ENCODE measurements around the gene LYG2.
"Not testable (repeated sequence)": the region's sequence is repeated elsewhere in the genome, so short reads cannot be mapped to it uniquely, and the experiment has no call there.

Gene LYG2, protein sequence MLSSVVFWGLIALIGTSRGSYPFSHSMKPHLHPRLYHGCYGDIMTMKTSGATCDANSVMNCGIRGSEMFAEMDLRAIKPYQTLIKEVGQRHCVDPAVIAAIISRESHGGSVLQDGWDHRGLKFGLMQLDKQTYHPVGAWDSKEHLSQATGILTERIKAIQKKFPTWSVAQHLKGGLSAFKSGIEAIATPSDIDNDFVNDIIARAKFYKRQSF

DNA sequence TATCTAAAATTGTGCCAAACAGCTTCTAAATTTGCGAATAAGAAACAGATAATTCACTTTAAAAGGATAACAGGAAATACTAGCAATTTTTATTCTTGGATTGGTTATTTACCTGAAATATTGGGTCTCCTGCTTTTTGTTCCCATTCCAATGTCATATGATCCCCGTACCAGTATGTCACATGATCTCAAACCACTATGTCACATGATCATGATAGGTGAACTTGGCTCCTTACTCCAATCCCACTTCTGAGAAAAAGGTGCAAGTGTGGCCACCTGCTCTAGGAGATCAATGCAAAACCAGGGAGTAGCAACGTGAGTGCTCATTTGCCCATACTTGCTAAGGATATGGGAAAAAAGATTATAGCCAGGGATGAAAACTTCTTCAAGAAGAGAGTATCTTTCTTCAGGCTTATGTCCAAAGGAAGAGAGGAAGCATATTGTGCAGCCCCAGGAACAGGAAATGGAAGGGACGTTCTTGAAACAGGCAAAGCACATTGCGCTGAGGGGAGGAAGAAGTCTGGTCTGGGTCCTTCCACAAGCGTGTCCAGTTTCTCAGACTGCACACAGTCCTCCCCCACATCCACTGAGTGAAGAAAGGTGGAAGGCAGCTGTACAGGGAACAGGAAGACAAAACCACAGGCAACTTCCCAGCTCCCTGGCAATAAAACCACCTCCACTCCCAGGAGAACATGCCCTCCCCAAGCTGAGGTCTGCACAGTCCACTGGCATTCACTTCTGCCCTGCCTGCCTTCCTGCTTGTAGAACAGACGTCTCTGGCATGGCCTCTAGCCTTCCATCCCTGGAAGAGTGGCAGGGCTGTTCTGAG is at the start of gene LYG2:
TSS of gene LYG2 (minus strand) at position 176 of the 828 bp plus-strand sequence. CDS start 1,406 bp downstream, outside the sequence.
- DNase-seq (ENCODE audit: low spot score), result no peak
- TF ChIP-seq, protein P1, sequence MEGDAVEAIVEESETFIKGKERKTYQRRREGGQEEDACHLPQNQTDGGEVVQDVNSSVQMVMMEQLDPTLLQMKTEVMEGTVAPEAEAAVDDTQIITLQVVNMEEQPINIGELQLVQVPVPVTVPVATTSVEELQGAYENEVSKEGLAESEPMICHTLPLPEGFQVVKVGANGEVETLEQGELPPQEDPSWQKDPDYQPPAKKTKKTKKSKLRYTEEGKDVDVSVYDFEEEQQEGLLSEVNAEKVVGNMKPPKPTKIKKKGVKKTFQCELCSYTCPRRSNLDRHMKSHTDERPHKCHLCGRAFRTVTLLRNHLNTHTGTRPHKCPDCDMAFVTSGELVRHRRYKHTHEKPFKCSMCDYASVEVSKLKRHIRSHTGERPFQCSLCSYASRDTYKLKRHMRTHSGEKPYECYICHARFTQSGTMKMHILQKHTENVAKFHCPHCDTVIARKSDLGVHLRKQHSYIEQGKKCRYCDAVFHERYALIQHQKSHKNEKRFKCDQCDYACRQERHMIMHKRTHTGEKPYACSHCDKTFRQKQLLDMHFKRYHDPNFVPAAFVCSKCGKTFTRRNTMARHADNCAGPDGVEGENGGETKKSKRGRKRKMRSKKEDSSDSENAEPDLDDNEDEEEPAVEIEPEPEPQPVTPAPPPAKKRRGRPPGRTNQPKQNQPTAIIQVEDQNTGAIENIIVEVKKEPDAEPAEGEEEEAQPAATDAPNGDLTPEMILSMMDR (IDR thresholded peaks at IDR 0.05; ENCODE audit: extremely low read depth, insufficient read depth, missing control alignments), result no peak
- in situ Hi-C loops (cut with MboI; ENCODE audit: low pct_unique_long_range_greater_than_20kb, low sequenced_read_pairs, unreplicated experiment), result no loop called here

DNA sequence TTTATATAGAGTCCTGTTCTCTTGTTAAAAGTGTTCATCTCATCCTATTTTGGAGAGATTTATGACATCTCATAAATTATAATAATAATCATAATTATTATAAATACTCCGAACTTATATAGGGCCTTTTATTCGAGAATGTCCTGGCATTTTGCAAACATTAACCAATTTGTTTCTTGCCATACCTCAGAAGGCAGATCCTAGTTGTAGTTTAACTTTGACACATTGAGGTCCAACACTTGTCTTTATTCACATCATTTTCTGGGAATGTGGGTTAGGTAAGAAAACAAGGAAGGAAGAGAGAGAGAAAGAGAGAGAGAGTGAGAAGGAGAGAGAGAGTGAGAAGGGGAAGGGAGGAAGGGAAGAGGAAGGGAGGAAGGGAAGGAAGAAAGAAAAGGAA is 45.6 kb upstream of the LYG2 start, which contains the start of gene LYG1:
TSS of gene LYG1 (minus strand) at position 101 of the 400 bp plus-strand sequence. CDS start 5,527 bp downstream, outside the sequence.
- in situ Hi-C loops (cut with MboI; ENCODE audit: low pct_unique_long_range_greater_than_20kb, low sequenced_read_pairs, unreplicated experiment), result not testable (repeated sequence)

DNA sequence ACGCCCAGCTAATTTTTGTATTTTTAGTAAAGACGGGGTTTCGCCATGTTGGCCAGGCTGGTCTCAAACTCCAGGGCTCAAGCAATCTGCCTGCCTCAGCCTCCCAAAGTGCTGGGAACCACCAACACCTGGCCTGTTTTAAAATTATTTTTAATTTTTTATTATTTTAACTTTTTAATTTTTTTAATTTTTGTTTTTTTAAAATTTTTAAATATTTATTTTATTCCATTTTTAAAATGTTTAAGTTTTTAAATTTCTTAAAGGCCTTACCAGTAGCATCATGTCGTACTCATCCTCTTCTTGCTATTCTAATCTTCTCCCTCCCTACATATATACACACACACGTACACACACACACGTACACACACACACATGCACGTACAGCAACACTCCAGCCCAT is 44.1 kb upstream of the LYG2 start:
- in situ Hi-C loops (cut with MboI; ENCODE audit: low pct_unique_long_range_greater_than_20kb, low sequenced_read_pairs, unreplicated experiment), result no loop called here
- DNase-seq (ENCODE audit: low spot score), result no peak
- TF ChIP-seq, protein P1 (IDR thresholded peaks at IDR 0.05; ENCODE audit: extremely low read depth, insufficient read depth, missing control alignments), result no peak

More for the DNA sequence above, 45.6 kb upstream of the LYG2 start, which contains the start of gene LYG1:
- DNase-seq (ENCODE audit: low spot score), result not testable (repeated sequence)

DNA sequence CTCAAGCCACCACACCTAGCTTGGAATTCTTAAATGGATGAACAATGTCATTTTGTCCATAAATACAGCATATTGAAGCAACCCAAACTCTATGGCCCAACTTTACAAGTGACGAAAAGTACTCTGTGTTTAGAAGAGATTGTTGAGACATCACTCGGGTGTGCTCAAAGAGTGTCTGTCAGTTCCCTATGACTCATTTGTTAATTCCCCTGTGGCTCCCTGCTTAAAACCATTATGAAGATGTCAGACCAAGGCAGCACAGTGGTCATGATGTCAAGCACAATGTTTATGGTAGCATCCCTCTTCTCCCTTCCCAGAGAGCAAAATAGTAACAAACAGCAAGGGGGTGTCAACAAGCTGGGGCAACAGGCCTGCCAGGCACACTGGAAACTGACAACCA is 42.5 kb upstream of the LYG2 start:
- TF ChIP-seq, protein P1 (IDR thresholded peaks at IDR 0.05; ENCODE audit: extremely low read depth, insufficient read depth, missing control alignments), result no peak
- no peak for DNase-seq (ENCODE audit: low spot score)
- in situ Hi-C loops (cut with MboI; ENCODE audit: low pct_unique_long_range_greater_than_20kb, low sequenced_read_pairs, unreplicated experiment), result no loop called here

DNA sequence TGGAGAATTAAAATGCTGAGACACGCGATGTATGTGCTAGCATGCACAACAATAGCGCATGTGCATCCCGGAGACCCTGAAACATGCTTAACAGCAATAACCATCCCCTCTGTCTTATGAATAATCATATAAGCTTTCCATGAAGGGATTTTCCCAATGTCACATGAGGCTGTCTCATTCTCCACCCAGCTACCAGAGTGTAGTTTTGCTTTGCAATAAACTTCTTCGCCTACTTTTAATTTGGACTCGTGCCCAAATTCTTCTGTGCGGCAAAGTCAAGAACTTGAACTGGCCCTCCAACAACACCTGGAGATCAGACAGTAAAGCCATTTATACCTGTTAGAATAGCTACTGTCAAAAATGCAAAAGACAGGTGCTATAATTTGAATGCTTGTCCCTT is 30.1 kb upstream of the LYG2 start:
- TF ChIP-seq, protein P1 (IDR thresholded peaks at IDR 0.05; ENCODE audit: extremely low read depth, insufficient read depth, missing control alignments), result no peak
- in situ Hi-C loops (cut with MboI; ENCODE audit: low pct_unique_long_range_greater_than_20kb, low sequenced_read_pairs, unreplicated experiment), result no loop called here

DNA sequence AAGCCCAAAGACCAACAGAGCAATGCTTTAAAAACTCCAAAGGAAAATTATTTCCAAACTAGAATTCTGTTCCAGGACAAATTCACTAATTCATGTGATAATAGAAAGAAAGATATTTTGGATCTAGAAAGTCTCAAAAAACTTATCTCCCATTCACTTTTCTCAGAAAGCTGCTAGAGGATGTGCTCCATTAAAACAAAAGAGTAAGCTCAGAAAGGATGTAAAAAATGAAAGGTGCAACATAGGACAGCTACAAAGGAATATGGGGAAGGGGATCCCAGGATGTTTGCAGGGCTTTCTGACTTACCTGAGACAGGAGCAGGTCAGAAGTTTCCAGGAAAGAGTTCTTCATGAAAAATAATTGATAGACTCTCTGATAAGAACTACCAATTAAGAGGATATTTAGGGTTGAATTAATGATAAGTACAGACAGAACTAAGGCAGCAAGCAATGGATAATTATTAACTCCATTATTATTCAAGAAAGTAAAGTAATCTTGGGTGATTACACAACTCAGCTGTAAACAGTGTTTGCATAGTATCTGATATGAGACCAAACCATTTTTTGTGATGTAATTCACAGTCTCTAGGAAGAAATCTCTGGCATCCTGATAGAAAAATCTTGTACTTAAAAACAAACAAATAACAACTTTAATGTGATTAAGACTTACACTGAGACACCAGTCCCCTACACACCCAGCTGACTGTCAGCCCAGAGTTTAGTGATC is 24.7 kb upstream of the LYG2 start:
- in situ Hi-C loops (cut with MboI; ENCODE audit: low pct_unique_long_range_greater_than_20kb, low sequenced_read_pairs, unreplicated experiment), result no loop called here
- TF ChIP-seq, protein P1 (IDR thresholded peaks at IDR 0.05; ENCODE audit: extremely low read depth, insufficient read depth, missing control alignments), result no peak
- no peak for DNase-seq (ENCODE audit: low spot score)

More for the DNA sequence above, 30.1 kb upstream of the LYG2 start:
- no peak for DNase-seq (ENCODE audit: low spot score)
